HG02759 (cell line): ENCODE results near the gene PUDP.
"Not testable (repeated sequence)": the region's sequence is repeated elsewhere in the genome, so short reads cannot be mapped to it uniquely, and the experiment has no call there.

ENCODE experiments used
- ATAC-seq: cut with Tn5 transposase; IDR thresholded peaks from one replicate; pipeline ENCODE4 v1.9.1; 2021; ENCODE audit warnings: mild to moderate bottlenecking, moderate library complexity; ENCODE audit not compliant: unreplicated experiment

Gene PUDP

GRCh38 chrX:7045238-7045955 lies 102.6 kb downstream of the PUDP start:
- ATAC-seq: no peak

- ATAC-seq: not testable (repeated sequence)
These were observed 104.0 kb downstream of the PUDP start for GRCh38 chrX:7043796-7044433.

GRCh38 chrX:7028246-7028645 lies 119.7 kb downstream of the PUDP start:
- no peak for ATAC-seq

DNA sequence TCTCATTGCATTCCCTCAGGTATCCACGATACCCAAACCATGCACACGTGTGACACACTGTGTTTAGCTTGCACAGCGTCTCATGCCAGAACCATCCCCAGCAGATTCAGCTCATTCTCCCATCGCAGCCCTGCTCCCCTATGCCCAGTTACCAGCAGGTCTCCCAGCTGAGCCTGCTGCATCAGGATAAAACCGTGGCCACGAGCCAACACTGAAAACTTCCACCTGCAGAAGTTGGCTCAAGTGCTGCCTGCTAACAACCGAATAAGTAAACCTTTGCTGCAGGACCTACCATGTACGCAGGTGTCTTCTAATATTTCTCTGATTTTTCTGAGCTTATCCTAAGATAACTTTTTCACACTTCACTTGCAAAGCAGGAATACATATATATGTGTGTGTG lies 120.9 kb downstream of the PUDP start:
- ATAC-seq: no peak

GRCh38 chrX:7026365-7026764 lies 121.6 kb downstream of the PUDP start:
- not testable (repeated sequence) for ATAC-seq

GRCh38 chrX:7025471-7025870 lies 122.5 kb downstream of the PUDP start:
- ATAC-seq: no peak

DNA sequence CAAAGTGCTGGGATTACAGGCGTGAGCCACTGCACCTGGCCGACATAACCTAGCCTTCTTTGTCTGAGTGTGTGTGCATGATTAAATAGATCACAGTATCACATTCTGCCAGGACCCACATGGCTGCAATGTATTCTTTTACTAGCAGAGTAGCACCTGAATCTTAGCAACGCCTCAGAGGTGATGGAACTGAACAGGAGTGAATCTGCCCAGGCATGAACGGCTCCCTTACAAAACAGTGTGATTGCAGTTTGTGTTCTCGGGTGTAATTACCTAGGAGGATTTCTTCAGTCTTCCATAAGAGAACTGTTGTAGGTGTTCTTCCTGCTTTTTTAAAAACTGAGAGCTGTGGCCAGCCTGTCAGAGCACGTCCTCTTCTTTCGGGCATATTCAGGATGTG lies 123.1 kb downstream of the PUDP start:
- no peak for ATAC-seq

- ATAC-seq: not testable (repeated sequence)
These were observed 125.0 kb downstream of the PUDP start for GRCh38 chrX:7022996-7023395.

- no peak for ATAC-seq
These were observed 126.0 kb downstream of the PUDP start for GRCh38 chrX:7021991-7022390.

- no peak for ATAC-seq
These were observed 128.4 kb downstream of the PUDP start for GRCh38 chrX:7019555-7019954.

- ATAC-seq: not testable (repeated sequence)
These were observed 135.6 kb downstream of the PUDP start for GRCh38 chrX:7012262-7012834.

GRCh38 chrX:7010897-7011296 lies 137.1 kb downstream of the PUDP start:
- not testable (repeated sequence) for ATAC-seq

- not testable (repeated sequence) for ATAC-seq
These were observed 140.6 kb downstream of the PUDP start for GRCh38 chrX:7007328-7007727.
